K562 (cell line): ENCODE measurements around the gene DRD2. TPM values are rescaled to one million over a fixed set of nuclear protein-coding genes. Genes with fewer than 3 reads are reported as not detected.

ENCODE experiments used
- ATAC-seq: fragments of 200-7000 bp; cut with Tn5 transposase; 3 replicates; pipeline ENCODE4 v1.9.1; 2020; ENCODE audit warnings: moderate library complexity
- BruUV-seq: library from RNA; stranded (reverse); fragments of 400-500 nt; replicated peaks from 2 replicates; lab custom pipeline; 2021; lab: Mats Ljungman, UMichigan
- CTCF ChIA-PET: fragments of 300-600 bp; formaldehyde crosslinking; extraction: SDS; loops from one replicate; lab custom pipeline; 2021; ENCODE audit warnings: low intra/inter-chr PET ratio; lab: Yijun Ruan, JAX
- POLR2A ChIA-PET: fragments of 300-600, 350-650 bp; sonication (Branson Sonifier 250); formaldehyde crosslinking; extraction: SDS; loops from one replicate; lab custom pipeline; 2021; ENCODE audit warnings: antibody characterized with exemption, inconsistent platforms; lab: Yijun Ruan, JAX
- DNase-seq, 4 experiments: peaks; one replicate each; pipeline versions ENCODE4 v3.0.0 to v3.0.0-alpha.2; 2011 to 2018; ENCODE audit warnings: low spot score in 3 of 4, mixed read lengths in 3 of 4; ENCODE audit errors: extremely low read depth in 1 of 4
- FAIRE-seq: peaks from 2 replicates; lab custom pipeline; 2011; peaks lifted over from hg19 to GRCh38; lab: Jason Lieb, UNC
- H2AFZ ChIP-seq: 2 replicates; pipeline ENCODE4 v1.6.0; 2011; ENCODE audit warnings: low read depth, low read length, control low read depth, inconsistent platforms
- H3K27ac ChIP-seq: fragments of 200-600 bp; 3 replicates; pipeline ENCODE4 v1.8.0; 2011; ENCODE audit warnings: low read depth, mild to moderate bottlenecking, control low read depth, inconsistent platforms, low read length, moderate library complexity, mixed read lengths; ENCODE audit errors: extremely low read depth
- H3K27me3 ChIP-seq, 2 experiments: fragments of 300-600 bp in 1 of 2; 2 replicates in 1 of 2; 3 replicates in 1 of 2; pipeline versions ENCODE4 v1.6.0 to v1.8.0; 2011; ENCODE audit warnings: inconsistent platforms in 2 of 2, low read length in 2 of 2, mild to moderate bottlenecking in 1 of 2, mixed read lengths in 1 of 2, moderate library complexity in 1 of 2; ENCODE audit not compliant: control insufficient read depth in 2 of 2, insufficient read depth in 2 of 2
- H3K36me3 ChIP-seq: fragments of 300-600 bp; 3 replicates; pipeline ENCODE4 v1.8.0; 2011; ENCODE audit warnings: mild to moderate bottlenecking, low read length, inconsistent platforms; ENCODE audit not compliant: control insufficient read depth, insufficient read depth
- H3K4me1 ChIP-seq, 2 experiments: fragments of 200-600 bp in 1 of 2; replicated peaks in 1 of 2; 2 replicates in 1 of 2; 3 replicates in 1 of 2; pipeline versions ENCODE4 v1.5.1 to v1.8.0; 2011; ENCODE audit warnings: inconsistent platforms in 2 of 2, low read length in 2 of 2, mild to moderate bottlenecking in 1 of 2, mixed read lengths in 1 of 2, moderate library complexity in 1 of 2; ENCODE audit not compliant: control insufficient read depth in 2 of 2, insufficient read depth in 2 of 2
- H3K4me2 ChIP-seq: 2 replicates; pipeline ENCODE4 v1.6.1; 2011; ENCODE audit warnings: low read length, control low read depth, inconsistent platforms, mixed read lengths; ENCODE audit not compliant: insufficient read depth
- H3K4me3 ChIP-seq: fragments of 200-600 bp; sonication (generic), shearing (Covaris generic); 2 replicates; pipeline ENCODE4 v1.5.1; 2016; ENCODE audit warnings: control low read depth, inconsistent platforms
- H3K79me2 ChIP-seq: fragments of 200-600 bp; 3 replicates; pipeline ENCODE4 v1.8.0; 2011; ENCODE audit warnings: low read length, inconsistent platforms; ENCODE audit not compliant: control insufficient read depth, insufficient read depth
- H3K9ac ChIP-seq, 2 experiments: 2 replicates each; pipeline versions ENCODE4 v1.6.0 to v1.6.1; 2011; ENCODE audit warnings: low read depth in 2 of 2, low read length in 2 of 2, control low read depth in 1 of 2, inconsistent platforms in 1 of 2, mild to moderate bottlenecking in 1 of 2, mixed read lengths in 1 of 2; ENCODE audit not compliant: insufficient read depth in 1 of 2
- H3K9me1 ChIP-seq: one replicate; pipeline ENCODE4 v1.6.0; 2011; ENCODE audit warnings: inconsistent platforms, mild to moderate bottlenecking, low read length, moderate library complexity; ENCODE audit not compliant: control insufficient read depth, insufficient read depth
- H3K9me3 ChIP-seq: replicated peaks from 2 replicates; pipeline ENCODE4 v1.5.1; 2011; ENCODE audit warnings: low read depth, low read length, inconsistent platforms; ENCODE audit not compliant: control insufficient read depth, insufficient read depth
- H4K20me1 ChIP-seq: replicated peaks from 2 replicates; pipeline ENCODE4 v1.6.1; 2011; ENCODE audit warnings: low read length, inconsistent platforms, mixed read lengths; ENCODE audit not compliant: control insufficient read depth, insufficient read depth
- E2F6 ChIP-seq, 2 experiments: IDR thresholded peaks; 2 replicates each; pipeline ENCODE4 v1.6.1; 2011; ENCODE audit warnings: borderline replicate concordance in 1 of 2, control low read depth in 1 of 2, low read depth in 1 of 2, low read length in 1 of 2, mild to moderate bottlenecking in 1 of 2, mixed read lengths in 1 of 2, moderate library complexity in 1 of 2; ENCODE audit not compliant: insufficient read depth in 1 of 2, insufficient read length in 1 of 2, poor library complexity in 1 of 2, severe bottlenecking in 1 of 2; ENCODE audit errors: extremely low read depth in 1 of 2
- HOMEZ ChIP-seq: fragments of 250-450 bp; sonication (Bioruptor Pico); IDR thresholded peaks from 2 replicates; pipeline ENCODE4 v1.4.0; 2020; ENCODE audit warnings: mild to moderate bottlenecking, moderate library complexity
- MXI1 ChIP-seq: IDR thresholded peaks from 2 replicates; pipeline ENCODE4 v1.6.1; 2011; ENCODE audit warnings: low read depth, mild to moderate bottlenecking, improper control_type of control experiment, low read length
- PYGO2 ChIP-seq: fragments of 450-650 bp; IDR thresholded peaks from 2 replicates; pipeline ENCODE4 v1.6.1; 2016; ENCODE audit warnings: mild to moderate bottlenecking, missing genetic modification characterization, moderate library complexity, missing compliant biosample characterization
- ZNF445 ChIP-seq: fragments of 250-450 bp; sonication (Bioruptor Pico); IDR thresholded peaks from 2 replicates; pipeline ENCODE4 v1.4.0; 2020; ENCODE audit warnings: low read depth, mild to moderate bottlenecking, moderate library complexity
- ZNF518B ChIP-seq: fragments of 250-450 bp; sonication (Bioruptor Pico); IDR thresholded peaks from 2 replicates; pipeline ENCODE4 v1.5.0; 2021; ENCODE audit warnings: mild to moderate bottlenecking, moderate library complexity
- ZNF584 ChIP-seq: fragments of 200-800 bp; sonication (Bioruptor generic); IDR thresholded peaks from 2 replicates; pipeline ENCODE4 v1.6.1; 2016; ENCODE audit warnings: low read depth, mild to moderate bottlenecking, missing genetic modification characterization, missing compliant biosample characterization
- ZNF75A ChIP-seq: fragments of 450-650 bp; formaldehyde crosslinking; IDR thresholded peaks from 2 replicates; pipeline ENCODE4 v1.4.0; 2020; ENCODE audit warnings: mild to moderate bottlenecking
- WGBS: fragments of 100-300 bp; shearing (Covaris generic); methylation state at CpG from one replicate; pipeline ENCODE4 v1.1.6; 2016; ENCODE audit warnings: low coverage, mixed read lengths; ENCODE audit not compliant: insufficient coverage; ENCODE audit errors: missing lambda C conversion rate; 5-methylcytosine and 5-hydroxymethylcytosine counted together
- in situ Hi-C: fragments of 300-500 bp; cut with MboI; formaldehyde crosslinking; loops from 4 replicates; pipeline ENCODE4 v1.15.0; 2018; ENCODE audit warnings: inconsistent platforms, mixed read lengths
- intact Hi-C: fragments of 100-400 bp; cut with micrococcal nuclease; formaldehyde crosslinking; loops from 2 replicates; pipeline ENCODE4 v1.14.2; 2022
- polyA plus RNA-seq, 8 experiments: library from polyadenylated mRNA; depleted of rRNA in 4 of 8; stranded (reverse) in 5 of 8; unstranded in 3 of 8; fragments of >200 nt; fragmentation: Nextera tagmentation in 2 of 8; fragmentation: Illumina TruSeq in 1 of 8; extraction: Ambion mirVana in 2 of 8; extraction: Trizol in 1 of 8; gene quantifications; 2 replicates each; pipeline versions ENCODE4 v1.2.1 to v1.2.3, GENCODE V29; 2011 to 2014; ENCODE audit warnings: inconsistent platforms in 1 of 8, missing spikeins in 1 of 8
- total RNA-seq, 7 experiments: library from RNA; depleted of rRNA in 6 of 7; stranded (reverse); fragments of >200 nt in 6 of 7; fragmentation: Illumina TruSeq in 2 of 7; extraction: Trizol in 2 of 7; gene quantifications; 2 replicates each; pipeline versions ENCODE4 v1.2.1 to v1.2.3, GENCODE V29; 2011 to 2021; ENCODE audit warnings: low replicate concordance in 1 of 7
- TF ChIP-seq, protein P1 (sequence below): fragments of 450-650 bp; formaldehyde crosslinking; IDR thresholded peaks from 2 replicates; pipeline ENCODE4 v1.4.0; 2022; ENCODE audit warnings: mild to moderate bottlenecking, moderate library complexity
- TF ChIP-seq, protein P2 (sequence below): fragments of 450-650 bp; IDR thresholded peaks from 2 replicates; pipeline ENCODE4 v1.6.1; 2018; ENCODE audit warnings: mild to moderate bottlenecking, low read depth; ENCODE audit not compliant: partially characterized antibody

DRD2 gene
- total and polyA plus RNA-seq, 9 of the 15 experiments (the other 6 are each of a cell fraction or from before 2014, with no cell fraction given), result not detected

- H3K4me3 ChIP-seq, result no peak overlapping the region
- in situ Hi-C loops, result no loop called here
- CTCF ChIA-PET, result no interaction called here
- no peak overlapping the region for H3K27ac ChIP-seq
- DNase-seq (no peak), FAIRE-seq (no peak), ATAC-seq (no peak)
- POLR2A ChIA-PET, result no interaction called here
- H3K36me3 ChIP-seq, result no peaks in the 10 kb centered on the region
- no peak overlapping the region for H3K9ac ChIP-seq
- H3K27me3 ChIP-seq, result peaks cover 0 to 69% of the 10 kb centered on the region in 2 experiments; a peak in 3 of 5 replicates
- H3K4me2 ChIP-seq, result no peak overlapping the region
- H3K9me3 ChIP-seq, result no peaks in the 10 kb centered on the region
- no peaks in the 10 kb centered on the region for H3K4me1 ChIP-seq
- no peaks in the 10 kb centered on the region for H3K9me1 ChIP-seq
- H2AFZ ChIP-seq, result no peak overlapping the region
- H3K79me2 ChIP-seq, result no peaks in the 10 kb centered on the region
- H4K20me1 ChIP-seq, result peaks cover 5% of the 10 kb centered on the region; the same call in 1 of the 2 replicates
- WGBS, result 0% methylated on average over 3 of the region's 3 CpGs
- intact Hi-C loops, result no loop called here
- no TSS peak for BruUV-seq
- no peak for TF ChIP-seq E2F6 (IDR thresholded peaks at IDR 0.05; ENCODE audit: borderline replicate concordance in 1 of 2, extremely low read depth in 1 of 2, insufficient read depth in 1 of 2, insufficient read length in 1 of 2, low read depth in 1 of 2, low read length in 1 of 2, poor library complexity in 1 of 2, severe bottlenecking in 1 of 2)
- no peak for TF ChIP-seq ZNF75A (CRISPR knock-in tag)
- no peak for TF ChIP-seq PYGO2 (tag)
- TF ChIP-seq HOMEZ (CRISPR knock-in tag), result no peak
- TF ChIP-seq, protein P1, sequence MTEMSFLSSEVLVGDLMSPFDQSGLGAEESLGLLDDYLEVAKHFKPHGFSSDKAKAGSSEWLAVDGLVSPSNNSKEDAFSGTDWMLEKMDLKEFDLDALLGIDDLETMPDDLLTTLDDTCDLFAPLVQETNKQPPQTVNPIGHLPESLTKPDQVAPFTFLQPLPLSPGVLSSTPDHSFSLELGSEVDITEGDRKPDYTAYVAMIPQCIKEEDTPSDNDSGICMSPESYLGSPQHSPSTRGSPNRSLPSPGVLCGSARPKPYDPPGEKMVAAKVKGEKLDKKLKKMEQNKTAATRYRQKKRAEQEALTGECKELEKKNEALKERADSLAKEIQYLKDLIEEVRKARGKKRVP, result no peak
- TF ChIP-seq MXI1, result no peak
- TF ChIP-seq ZNF518B, result no peak
- TF ChIP-seq ZNF584, result no peak
- no peak for TF ChIP-seq ZNF445 (CRISPR knock-in tag)
- TF ChIP-seq, protein P2, sequence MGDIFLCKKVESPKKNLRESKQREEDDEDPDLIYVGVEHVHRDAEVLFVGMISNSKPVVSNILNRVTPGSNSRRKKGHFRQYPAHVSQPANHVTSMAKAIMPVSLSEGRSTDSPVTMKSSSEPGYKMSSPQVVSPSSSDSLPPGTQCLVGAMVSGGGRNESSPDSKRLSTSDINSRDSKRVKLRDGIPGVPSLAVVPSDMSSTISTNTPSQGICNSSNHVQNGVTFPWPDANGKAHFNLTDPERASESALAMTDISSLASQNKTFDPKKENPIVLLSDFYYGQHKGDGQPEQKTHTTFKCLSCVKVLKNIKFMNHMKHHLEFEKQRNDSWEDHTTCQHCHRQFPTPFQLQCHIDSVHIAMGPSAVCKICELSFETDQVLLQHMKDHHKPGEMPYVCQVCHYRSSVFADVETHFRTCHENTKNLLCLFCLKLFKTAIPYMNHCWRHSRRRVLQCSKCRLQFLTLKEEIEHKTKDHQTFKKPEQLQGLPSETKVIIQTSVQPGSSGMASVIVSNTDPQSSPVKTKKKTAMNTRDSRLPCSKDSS, result no peak
These were observed 65.7 kb downstream of the DRD2 start for GRCh38 chr11:113409526-113409925.
